GM20000 (cell line): ENCODE data around the gene RANBP10.

Experiments
- DNase-seq: peaks from one replicate; pipeline ENCODE4 v3.0.0; 2012; ENCODE audit warnings: low spot score
- TF ChIP-seq, protein P1 (sequence below): IDR thresholded peaks from 2 replicates; pipeline ENCODE4 v1.5.1; 2012; ENCODE audit warnings: mild to moderate bottlenecking, control low read depth; ENCODE audit errors: extremely low read depth, missing control alignments

RANBP10 gene

DNA sequence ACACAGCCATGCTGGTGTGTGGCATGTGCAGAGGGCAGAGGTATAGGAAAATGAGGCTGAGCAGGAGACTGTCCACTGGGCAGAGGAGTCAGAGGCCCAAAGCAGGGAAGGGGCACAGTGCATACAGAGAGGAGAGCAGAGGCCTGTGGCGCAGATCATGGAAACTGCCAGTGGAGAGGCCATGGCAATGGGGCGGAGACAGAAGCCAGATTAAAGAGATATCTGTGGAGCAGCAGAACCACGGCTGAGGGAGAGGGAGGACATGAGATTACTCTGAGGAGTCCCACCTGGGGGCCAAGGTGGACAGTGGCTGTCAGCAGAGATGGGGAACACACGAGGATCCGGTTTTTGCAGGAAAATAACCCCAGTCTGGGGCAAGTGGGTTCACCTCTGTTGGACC lies 43.3 kb downstream of the RANBP10 start:
- DNase-seq = no peak
- TF ChIP-seq, protein P1, sequence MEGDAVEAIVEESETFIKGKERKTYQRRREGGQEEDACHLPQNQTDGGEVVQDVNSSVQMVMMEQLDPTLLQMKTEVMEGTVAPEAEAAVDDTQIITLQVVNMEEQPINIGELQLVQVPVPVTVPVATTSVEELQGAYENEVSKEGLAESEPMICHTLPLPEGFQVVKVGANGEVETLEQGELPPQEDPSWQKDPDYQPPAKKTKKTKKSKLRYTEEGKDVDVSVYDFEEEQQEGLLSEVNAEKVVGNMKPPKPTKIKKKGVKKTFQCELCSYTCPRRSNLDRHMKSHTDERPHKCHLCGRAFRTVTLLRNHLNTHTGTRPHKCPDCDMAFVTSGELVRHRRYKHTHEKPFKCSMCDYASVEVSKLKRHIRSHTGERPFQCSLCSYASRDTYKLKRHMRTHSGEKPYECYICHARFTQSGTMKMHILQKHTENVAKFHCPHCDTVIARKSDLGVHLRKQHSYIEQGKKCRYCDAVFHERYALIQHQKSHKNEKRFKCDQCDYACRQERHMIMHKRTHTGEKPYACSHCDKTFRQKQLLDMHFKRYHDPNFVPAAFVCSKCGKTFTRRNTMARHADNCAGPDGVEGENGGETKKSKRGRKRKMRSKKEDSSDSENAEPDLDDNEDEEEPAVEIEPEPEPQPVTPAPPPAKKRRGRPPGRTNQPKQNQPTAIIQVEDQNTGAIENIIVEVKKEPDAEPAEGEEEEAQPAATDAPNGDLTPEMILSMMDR = no peak

GRCh38 chr16:67762385-67762784 lies 44.0 kb downstream of the RANBP10 start:
- TF ChIP-seq, protein P1 = no peak
- no peak for DNase-seq

DNA sequence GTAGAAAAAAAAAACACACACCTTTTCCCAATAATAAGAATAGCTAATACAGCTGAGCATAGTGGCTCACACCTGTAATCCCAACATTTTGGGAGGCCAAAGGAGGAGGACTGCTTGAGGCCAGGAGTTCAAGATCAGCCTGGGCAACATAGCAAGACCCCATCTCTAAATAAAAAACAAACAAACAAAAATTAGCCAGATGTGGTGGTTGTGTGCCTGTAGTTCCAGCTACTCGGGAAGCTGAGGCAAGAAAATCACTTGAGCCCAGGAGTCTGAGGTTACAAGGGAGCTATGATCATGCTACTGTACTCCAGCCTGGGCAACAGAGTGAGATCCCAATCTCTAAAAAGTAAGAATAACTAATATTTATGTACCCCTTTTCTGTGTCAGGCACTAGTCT lies 44.4 kb downstream of the RANBP10 start:
- TF ChIP-seq, protein P1 = no peak
- no peak for DNase-seq

DNA sequence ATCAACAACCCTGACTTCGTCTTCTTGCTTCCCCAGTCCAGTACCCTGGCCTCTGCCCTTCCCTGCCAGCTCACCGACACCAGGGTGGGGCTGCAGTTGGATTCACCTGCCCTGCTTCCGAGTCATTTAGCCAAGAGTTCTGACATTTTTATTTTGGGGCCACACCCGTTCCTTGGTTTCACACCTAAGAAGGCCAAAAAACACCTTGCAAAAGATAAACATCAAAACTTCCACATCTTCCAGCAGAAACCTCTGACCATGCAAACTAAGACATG lies 45.5 kb downstream of the RANBP10 start:
- TF ChIP-seq, protein P1 = no peak
- DNase-seq = no peak

GRCh38 chr16:67760206-67760955 lies 46.0 kb downstream of the RANBP10 start:
- TF ChIP-seq, protein P1 = no peak

GRCh38 chr16:67758966-67759365 lies 47.4 kb downstream of the RANBP10 start:
- DNase-seq = no peak

More at GRCh38 chr16:67760206-67760955, 46.0 kb downstream of the RANBP10 start:
- no peak for DNase-seq

DNA sequence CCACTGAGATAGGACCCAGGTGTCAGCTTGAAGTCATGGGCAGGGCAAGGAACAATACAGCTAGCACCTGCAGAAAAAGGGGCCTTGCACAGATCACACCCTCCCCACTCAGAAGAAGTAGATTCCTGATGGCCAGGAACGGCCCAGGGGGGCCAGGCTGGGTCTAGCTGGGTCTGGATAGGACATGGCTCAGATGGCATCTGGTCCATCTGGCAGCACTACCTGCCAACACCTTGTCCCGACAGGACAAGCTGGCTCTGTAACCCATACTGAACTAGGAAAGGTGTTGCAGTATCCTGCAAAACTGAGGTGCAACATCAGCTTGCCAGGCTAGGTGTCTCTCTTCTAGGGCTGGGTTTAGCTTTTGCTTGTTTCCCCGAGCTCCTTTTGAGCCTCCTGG lies 48.4 kb downstream of the RANBP10 start:
- TF ChIP-seq, protein P1 = no peak

More at GRCh38 chr16:67758966-67759365, 47.4 kb downstream of the RANBP10 start:
- TF ChIP-seq, protein P1 = no peak

More for the DNA sequence above, 48.4 kb downstream of the RANBP10 start:
- DNase-seq = no peak
